Fibroblast of skin of right biceps (primary cell): ENCODE measurements around the gene ADIPOR2.
A peak's percentile ranks its signal among the peaks of the same experiment; 100 is the strongest.

ENCODE experiments used
- DNase-seq: peaks from one replicate; pipeline ENCODE4 v3.0.0-alpha.2; 2013

The ADIPOR2 gene

DNA sequence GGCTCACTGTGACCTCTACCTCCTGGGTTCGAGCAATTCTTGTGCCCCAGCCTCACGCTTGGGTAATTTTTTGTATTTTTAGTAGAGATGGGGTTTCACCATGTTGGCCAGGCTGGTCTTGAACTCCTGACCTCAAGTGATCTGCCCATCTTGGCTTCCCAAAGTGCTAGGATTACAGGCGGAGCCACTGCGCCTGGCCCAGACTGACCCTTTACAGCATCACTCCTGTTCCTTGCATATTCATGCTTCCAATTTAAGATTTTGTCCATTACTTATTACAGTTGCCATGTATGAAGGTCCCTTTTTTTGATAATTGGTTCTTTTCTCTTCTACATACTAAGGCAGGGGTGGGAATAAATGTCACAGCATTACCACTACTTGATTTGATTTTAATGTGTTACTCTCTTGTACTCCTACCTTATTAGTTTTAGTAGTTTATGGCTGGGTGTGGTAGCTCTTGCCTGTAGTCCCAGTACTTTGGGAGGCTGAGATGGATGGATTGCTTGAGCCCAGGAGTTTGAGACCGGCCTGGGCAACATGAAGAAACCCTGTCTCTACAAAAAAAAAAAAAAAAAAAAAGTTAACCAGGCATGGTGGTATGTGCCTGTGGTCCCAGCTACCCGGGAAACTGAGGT is 46.9 kb downstream of the ADIPOR2 start:
- DNase-seq, result no peak

DNA sequence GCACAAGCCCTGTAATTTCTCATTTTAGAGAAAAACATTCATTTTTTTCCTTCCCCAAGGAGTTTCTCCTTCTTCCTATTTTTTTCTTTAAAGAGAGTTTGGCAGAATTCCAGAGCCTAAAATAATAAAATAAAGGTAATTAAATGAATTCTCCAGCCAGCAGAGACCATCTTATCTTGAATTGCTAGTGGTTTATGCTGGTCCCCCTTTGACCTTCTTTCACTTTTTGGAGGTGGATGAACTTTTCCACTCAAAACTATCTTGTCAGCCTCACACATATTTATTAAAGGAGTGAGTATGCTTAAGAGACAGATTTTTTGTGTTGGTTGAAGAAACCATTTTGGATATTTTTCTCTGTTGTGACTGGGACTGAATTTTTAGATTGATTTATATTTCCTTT is 47.6 kb downstream of the ADIPOR2 start:
- no peak for DNase-seq

GRCh38 chr12:1739368-1739767 is 48.5 kb downstream of the ADIPOR2 start:
- DNase-seq, result no peak

GRCh38 chr12:1740161-1740948 is 49.5 kb downstream of the ADIPOR2 start:
- no peak for DNase-seq

DNA sequence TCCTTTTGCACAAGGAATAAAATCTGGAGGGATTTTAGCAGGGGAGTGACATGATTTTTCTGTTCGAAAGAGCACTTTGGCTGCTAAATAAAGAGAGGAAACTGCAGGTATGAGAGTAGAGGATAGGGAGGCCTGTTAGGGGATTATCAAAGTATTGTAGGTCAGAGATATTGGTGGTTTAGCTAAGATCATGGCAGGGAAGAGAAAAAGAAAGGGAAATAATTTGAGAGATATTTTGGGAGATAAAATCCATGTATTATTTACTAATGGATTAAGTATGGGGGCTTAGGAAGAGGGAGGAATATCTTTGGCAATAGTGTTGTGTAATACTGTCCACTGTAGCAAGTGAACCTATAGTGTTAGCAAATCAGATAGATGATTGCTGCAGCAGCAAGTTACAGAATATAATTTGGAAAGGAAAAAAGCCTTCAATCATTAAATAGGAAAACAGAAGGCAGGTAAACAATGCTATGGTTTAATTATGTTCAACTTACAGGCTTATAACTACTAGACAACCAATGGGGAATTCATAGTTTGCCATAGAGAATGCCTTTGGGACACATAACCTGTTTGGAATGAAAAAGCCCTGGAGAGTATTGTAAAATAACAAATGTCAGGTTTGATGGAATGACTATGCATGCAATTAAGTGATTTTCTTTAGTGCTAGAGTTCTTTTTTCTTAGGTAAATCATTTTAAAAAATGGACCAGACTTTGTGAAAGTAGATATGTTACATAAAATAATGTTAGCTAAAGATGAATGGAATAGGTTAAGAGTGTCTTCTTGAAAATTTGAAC is 50.5 kb downstream of the ADIPOR2 start:
- DNase-seq, result peak; percentile 19

- peak; percentile 9 for DNase-seq
Observed at GRCh38 chr12:1744932-1745331, 54.1 kb downstream of the ADIPOR2 start.

- no peak for DNase-seq
Observed at GRCh38 chr12:1747609-1748008, 56.7 kb downstream of the ADIPOR2 start.

DNA sequence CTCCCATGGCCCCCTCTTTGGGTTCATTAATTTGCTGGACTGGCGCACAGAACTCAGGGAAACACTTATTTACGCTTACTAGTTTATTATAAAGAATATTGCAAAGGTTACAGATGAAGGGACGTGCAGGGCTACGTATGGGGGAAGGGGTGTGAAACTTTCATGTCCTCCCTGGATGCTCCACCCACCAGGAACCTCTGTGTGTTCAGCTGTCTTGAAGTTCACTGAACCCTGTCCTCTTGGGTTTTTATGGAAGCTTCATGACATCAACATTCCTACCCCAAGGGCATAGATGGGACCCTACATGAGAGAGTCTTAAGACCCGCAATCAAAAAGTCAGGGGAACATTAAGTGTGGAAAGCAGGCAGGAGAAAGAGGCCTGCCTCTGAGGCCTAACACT is 58.1 kb downstream of the ADIPOR2 start:
- no peak for DNase-seq

- no peak for DNase-seq
Observed at GRCh38 chr12:1750300-1750699, 59.4 kb downstream of the ADIPOR2 start.

- DNase-seq, result no peak
Observed at GRCh38 chr12:1758376-1758775, 67.5 kb downstream of the ADIPOR2 start.

GRCh38 chr12:1758887-1759286 is 68.0 kb downstream of the ADIPOR2 start:
- no peak for DNase-seq

DNA sequence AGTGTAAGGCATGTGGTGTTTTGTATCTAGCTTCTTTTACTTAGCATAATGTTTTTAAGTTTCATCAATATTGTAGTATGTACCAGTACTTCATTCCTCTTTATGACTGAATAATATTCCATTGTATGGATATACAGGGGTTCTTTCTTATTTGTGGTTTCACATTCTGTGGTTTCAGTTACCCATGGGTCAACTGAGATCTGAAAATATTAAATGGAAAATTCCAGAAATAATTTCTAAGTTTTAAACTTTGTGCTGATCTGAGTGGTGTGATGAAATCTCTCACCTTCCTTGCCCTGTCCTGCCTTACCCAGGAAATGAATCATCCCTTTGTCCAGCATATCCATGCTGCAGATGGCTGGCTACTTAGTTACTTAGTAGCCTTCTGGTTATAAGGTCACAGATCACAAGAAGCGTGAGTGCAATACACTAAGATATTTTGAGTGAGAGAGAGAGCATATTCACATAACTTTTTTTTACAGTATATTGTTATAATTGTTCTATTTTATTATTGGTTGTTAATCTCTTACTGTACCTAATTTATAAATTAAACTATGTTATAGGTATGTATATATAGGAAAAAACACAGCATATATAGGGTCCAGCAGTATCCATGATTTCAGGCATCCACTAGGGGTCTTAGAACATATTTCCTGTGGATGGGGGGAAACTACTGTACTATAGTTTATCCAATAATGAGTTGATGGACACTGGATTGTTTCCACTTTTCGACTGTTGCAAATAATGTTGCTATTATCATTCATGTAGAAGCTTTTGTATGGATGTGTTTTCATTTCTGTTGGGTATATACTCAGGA is 69.9 kb downstream of the ADIPOR2 start:
- no peak for DNase-seq

DNA sequence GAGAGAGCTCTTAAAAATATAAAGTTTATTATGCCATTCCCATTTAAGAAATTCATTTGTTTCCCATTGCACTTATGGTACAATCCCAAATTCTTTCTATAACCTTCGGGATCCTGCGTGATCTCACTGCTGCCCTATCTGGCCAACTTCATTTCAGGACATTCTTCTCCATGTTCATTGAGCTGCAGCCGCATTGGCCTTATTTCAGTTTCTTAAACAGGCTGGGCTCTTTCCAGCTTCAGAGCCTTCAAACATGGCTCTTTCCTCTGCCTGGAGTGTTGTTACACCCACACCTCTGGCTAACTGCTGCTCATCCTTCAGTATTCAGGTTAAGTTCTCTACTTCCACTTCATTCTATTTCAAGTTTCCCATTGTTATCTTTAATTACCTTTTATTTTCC is 71.0 kb downstream of the ADIPOR2 start:
- no peak for DNase-seq

DNA sequence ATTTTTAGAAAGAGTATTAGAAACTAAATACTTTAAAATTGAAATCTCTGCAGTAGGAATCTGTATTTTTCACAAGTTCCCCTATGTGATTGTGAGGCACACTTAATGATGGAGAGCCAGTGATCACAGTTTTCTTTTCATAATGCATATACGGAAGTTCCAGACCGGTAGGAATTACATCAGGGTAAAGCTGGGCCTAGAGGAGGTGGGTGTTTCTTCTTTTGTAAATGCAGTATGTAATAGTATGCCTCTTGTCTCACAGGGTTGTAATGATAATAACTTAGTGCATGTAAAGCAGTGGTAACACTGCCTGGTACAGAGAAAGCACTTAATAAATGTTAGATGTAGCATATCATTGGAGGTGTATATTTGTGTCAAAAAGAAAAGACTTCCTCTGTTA is 72.3 kb downstream of the ADIPOR2 start:
- DNase-seq, result no peak

DNA sequence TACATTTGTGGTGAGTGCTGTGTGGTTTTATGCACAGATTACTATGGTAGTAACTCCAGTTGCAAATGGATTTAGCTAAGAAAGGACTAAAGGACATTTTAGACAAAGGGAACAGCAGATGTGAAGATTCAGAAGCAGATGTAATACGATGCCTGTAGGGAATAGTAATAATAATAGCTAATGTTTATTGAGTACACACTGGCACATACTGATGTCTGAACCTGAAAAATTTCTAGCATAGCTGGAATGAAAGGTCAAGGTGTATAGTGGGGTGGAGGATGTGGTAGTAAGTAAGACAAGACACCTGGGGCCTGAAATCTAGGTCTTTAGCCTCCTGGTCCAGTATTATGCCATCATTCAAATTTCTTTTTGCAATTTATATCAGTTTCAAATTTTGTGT is 75.2 kb downstream of the ADIPOR2 start:
- no peak for DNase-seq

GRCh38 chr12:1767407-1768090 is 76.7 kb downstream of the ADIPOR2 start:
- DNase-seq, result no peak

DNA sequence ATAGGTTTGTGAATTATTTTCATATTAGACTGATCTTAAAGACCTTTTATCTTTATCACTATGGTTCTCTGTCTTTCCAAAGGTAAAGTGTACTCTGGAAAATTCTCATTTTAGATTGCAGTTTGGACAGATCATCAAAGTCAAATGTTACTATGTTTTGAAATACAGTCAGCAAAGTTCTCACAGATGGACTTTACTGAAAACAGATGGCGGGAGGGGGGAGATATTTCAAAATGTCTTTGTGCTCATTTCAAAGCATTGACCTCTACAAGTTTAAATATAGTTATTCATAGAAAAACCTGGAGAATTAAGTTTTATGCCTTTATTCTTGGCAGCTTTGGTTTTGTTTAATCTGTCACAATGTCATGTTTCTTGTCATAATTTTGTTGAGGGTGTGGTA is 77.7 kb downstream of the ADIPOR2 start:
- DNase-seq, result no peak

DNA sequence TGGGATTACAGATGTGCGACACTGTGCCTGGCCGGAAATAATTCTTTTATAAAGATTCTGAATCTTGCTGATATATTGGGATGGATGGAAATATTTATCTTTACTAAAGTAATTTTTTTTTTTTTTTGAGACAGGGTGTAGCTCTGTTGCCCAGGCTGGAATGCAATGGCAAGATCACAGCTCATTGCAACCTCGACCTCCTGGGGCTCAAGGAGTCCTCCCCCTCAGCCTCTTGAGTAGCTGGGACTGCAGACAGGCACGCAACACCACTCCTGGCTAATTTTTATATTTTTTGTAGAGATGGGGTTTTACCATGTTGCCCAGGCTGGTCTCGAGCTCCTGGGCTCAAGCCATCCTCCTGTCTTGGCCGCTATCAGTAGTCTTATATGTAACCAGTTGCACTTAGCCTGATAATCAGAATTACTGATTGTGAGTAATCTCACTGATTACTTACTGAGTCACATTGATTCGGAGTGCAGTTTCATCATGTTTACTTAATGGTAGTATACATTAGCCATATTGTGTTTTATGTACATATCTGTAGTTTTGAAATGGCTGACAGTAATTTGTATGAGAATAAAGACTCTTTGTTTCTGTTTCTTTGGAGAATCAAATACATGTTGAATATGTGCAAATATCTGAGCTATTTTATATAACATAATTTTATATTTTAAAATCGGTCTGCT is 79.1 kb downstream of the ADIPOR2 start:
- no peak for DNase-seq

- no peak for DNase-seq
Observed at GRCh38 chr12:1773937-1774655, 83.2 kb downstream of the ADIPOR2 start.

GRCh38 chr12:1776170-1776921 is 85.5 kb downstream of the ADIPOR2 start:
- DNase-seq, result peak; percentile 90
